D341Med (cell line): ENCODE measurements around the gene ZDHHC18.
"Not testable (repeated sequence)": the region's sequence is repeated elsewhere in the genome, so short reads cannot be mapped to it uniquely, and the experiment has no call there.

Source experiments
- DNase-seq: peaks from one replicate; pipeline ENCODE4 v3.0.0; 2012; ENCODE audit warnings: low spot score

ZDHHC18 gene

DNA sequence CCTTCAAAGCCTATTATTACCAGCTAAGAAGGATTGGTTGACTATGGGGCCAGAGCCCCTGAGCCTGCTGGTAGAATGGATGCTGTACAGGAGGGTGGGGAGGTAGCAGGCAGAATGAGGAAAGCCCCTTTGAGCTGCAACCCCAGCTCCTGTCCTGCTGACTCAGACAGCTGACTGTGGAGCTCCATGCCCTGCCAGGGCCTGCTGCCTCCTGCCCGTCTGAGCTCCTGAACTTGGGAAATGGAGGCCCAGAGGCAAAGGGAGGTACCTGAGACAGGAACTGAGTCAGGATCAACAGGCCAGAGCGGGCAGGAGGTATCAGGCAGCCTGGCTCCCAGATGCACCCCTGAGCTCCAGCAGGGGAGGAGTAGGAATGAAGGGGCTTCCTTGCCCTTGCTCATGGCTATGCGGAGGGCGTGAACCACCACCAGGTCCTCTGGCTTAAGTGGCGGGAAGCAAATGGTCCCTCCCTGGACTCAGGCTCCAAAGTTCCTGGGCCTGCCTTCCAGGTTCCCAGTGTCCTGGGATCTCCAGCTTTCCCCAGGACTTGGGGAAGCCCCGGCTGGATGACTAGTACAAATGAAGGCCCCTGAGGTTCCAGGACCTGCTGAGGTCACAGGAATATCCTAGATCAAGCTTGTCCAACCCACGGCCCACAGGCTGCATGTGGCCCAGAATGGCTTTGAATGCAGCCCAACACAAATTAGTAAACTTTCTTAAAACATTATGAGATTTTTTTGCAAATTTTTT is 32.6 kb downstream of the ZDHHC18 start:
- DNase-seq = no peak

DNA sequence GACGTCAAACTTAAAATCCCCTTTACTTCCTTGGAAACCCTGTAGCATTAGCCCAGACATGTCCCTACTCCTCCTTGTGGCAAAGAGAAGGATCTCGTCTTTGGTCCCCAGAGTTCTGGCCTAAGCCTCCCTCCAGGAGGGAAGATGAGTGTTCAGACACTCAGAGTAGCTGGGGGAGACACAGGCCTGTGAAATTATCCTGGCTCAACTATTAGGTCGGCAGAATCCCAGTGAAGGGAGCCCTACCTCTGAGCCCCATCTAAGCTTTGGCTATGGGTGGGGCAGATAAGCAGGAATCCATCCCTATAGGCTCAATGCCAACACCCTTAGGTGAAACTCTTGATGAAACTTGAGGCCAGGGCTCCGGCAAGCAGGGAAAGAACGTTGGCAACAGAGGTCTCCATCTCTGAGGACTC is 34.8 kb downstream of the ZDHHC18 start:
- DNase-seq = no peak

DNA sequence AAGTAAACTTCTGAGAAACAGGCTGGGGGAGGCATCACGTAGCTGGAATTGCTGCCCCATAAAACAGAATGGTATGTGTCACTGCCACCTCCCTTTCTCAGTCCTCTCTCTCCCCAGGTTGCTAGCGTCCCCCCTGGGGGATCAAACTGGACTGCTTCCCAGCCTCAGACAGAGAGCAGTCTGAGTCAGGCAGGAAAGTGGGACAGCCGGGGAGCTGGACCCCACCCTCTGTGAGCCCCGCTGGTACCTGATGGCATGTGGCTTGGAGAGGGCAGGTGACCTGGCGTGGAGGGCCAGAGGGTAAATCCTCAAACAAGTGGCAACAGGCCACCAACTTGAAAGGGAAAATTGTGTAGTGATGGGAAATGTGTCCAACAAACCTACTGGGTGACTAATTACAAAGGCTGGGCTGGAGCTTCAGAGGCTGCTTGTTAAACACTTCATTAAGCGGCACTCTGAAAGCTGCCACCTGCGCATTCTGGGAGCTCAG is 35.4 kb downstream of the ZDHHC18 start:
- no peak for DNase-seq

DNA sequence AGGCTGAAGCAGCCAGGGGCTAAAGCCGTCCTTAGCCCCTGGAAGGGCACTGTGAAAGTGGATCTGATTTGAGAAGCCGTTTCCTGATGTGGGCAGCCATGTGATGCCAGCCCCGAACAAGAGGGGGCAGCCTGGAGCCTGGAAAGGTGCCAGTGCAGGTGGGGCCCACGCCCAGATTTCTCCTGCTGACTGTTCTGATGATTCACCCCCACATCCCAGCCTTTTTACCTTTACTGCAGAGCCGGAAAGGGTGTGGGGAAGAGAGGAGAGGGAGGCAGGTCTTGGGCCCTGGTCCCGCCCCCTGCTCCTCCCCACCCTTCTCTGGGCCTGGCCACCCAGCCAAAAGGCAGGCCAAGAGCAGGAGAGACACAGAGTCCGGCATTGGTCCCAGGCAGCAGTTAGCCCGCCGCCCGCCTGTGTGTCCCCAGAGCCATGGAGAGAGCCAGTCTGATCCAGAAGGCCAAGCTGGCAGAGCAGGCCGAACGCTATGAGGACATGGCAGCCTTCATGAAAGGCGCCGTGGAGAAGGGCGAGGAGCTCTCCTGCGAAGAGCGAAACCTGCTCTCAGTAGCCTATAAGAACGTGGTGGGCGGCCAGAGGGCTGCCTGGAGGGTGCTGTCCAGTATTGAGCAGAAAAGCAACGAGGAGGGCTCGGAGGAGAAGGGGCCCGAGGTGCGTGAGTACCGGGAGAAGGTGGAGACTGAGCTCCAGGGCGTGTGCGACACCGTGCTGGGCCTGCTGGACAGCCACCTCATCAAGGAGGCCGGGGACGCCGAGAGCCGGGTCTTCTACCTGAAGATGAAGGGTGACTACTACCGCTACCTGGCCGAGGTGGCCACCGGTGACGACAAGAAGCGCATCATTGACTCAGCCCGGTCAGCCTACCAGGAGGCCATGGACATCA is 36.5 kb downstream of the ZDHHC18 start, which contains the start of gene SFN:
SFN (plus strand) TSS at position 369 of the 904 bp plus-strand sequence; CDS start at position 433, 64 bp downstream.
- DNase-seq = no peak

DNA sequence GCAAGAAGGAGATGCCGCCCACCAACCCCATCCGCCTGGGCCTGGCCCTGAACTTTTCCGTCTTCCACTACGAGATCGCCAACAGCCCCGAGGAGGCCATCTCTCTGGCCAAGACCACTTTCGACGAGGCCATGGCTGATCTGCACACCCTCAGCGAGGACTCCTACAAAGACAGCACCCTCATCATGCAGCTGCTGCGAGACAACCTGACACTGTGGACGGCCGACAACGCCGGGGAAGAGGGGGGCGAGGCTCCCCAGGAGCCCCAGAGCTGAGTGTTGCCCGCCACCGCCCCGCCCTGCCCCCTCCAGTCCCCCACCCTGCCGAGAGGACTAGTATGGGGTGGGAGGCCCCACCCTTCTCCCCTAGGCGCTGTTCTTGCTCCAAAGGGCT is 37.2 kb downstream of the ZDHHC18 start:
- no peak for DNase-seq

DNA sequence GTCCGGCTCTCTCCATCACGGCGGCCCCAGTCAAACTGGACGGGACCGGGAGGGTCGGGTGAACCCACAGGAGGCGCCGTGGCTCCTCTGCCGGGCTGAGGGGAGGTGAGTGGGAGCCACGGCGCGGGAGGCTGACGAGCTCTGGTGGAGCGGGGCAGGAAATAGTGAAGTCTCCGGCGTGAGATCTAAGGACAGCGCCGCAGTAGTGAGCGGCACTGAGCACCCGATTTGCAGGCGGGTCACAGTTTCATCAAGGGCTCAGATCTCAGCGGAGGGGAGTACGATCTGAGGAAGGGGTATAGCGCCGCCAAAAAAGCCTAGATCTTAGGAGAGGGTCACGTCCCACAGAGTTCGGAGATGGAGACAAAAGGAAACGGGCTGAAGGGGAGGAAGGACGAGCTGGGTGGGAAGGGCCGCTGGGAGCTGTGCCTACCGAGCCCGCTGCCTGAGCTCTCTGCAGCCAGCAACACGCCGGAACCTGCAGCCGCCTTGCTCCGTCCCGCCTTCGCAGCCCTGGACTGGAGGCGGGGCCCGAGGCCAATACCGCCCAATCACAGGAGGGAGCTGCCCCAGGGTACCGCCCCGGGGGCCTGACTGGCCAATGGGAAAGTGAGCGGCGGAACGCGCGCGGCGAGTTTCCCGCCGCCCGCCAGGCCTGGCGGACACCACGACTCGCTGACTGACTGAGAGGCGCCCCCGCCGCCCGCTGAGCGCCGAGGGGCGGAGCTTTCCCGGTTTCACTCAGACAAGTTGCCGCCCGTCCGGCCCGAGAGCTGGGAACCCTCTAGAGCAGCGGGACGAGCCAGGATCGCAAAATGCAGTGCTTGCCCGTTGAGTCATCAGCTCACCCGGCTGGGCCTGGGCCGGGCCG is 38.4 kb downstream of the ZDHHC18 start:
- DNase-seq = peak; percentile 98

DNA sequence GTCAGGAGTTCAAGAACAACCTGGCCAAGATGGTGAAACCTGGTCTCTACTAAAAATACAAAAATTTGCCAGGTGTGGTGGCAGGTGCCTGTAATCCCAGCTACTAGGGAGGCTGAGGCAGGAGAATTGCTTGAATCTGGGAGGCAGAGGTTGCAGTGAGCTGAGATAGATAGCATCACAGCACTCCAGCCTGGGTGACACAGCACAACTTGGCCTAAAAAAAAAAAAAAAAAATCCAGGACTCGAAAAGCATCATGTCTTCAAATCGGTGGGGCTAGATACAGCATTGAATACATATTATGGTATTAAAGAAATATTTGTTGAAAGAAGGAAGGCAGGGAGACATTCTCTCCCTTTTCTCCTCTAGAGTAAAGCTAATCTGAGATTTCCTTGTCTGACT is 46.6 kb downstream of the ZDHHC18 start:
- not testable (repeated sequence) for DNase-seq

DNA sequence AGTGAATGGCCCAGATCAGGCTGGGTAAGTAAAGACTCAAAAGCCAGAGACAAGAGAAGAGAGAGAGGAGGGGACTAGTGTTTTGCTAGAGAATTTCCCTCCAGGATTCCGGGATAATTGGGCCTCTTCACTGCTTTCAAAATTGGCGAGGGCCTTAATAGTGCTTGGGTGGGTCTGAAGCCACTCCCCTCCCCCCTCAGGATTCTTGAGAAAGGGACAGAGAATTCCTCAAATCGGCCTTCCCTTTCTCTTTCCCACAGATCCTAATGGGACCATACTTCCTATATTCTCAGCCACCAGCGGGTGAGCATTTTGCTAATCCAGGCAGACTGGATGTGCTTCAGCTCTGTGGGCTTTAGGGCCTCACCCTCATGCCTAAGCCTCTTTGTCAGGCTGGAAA is 48.4 kb downstream of the ZDHHC18 start:
- DNase-seq = no peak

DNA sequence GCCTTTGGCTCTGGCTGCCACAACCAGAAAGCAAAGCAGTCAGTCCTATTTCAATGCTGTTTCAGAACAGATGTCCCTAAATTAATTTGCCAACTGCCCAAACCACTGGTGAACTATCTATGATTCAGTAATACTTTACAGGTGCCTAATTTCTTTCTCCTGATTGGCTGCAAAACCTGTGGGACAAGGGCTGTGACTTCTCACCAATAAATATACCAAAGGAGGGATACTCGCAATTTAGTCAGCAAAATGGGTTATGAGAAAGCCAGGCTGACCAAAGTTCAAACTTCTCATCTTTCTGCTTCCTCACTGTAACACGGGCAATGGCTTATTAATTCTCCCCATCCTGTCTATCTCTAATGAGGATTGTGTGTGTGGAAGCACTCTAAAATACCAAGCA is 50.8 kb downstream of the ZDHHC18 start:
- no peak for DNase-seq

DNA sequence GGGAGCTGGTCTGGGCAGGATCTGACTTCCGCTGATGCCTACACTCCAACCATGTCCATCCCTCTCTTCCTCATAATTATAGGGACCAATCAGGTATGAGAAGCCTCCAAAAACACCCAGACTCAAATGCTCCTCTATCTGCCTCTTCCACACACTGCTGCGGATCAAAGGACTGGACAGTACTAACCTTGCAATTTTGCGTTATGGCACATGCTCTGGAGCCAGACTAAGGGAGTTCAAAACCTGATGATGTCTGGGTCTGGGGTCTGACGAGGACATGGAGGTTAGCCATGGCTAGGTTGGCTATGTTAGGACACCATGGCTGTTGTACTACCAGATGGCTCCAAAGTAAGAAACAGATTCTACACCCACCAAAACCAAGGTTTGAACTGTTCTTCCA is 53.3 kb downstream of the ZDHHC18 start:
- DNase-seq = no peak

DNA sequence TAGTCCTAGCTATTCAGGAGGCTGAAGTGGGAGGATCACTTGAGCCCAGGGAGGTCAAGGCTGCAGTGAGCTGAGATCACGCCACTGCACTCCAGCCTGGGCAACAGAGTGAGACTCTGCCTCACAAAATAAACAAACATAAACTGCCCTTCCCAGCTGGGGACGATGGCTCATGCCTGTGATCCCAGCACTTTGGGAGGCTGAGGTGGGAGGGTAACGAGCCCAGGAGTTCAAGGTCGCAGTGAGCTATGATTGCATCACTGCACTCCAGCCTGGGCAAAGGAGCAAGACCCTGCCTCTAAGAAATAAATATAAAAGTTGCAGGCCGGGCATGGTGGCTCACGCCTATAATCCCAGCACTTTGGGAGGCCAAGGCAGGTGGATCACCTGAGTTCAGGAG is 55.1 kb downstream of the ZDHHC18 start:
- DNase-seq = not testable (repeated sequence)

DNA sequence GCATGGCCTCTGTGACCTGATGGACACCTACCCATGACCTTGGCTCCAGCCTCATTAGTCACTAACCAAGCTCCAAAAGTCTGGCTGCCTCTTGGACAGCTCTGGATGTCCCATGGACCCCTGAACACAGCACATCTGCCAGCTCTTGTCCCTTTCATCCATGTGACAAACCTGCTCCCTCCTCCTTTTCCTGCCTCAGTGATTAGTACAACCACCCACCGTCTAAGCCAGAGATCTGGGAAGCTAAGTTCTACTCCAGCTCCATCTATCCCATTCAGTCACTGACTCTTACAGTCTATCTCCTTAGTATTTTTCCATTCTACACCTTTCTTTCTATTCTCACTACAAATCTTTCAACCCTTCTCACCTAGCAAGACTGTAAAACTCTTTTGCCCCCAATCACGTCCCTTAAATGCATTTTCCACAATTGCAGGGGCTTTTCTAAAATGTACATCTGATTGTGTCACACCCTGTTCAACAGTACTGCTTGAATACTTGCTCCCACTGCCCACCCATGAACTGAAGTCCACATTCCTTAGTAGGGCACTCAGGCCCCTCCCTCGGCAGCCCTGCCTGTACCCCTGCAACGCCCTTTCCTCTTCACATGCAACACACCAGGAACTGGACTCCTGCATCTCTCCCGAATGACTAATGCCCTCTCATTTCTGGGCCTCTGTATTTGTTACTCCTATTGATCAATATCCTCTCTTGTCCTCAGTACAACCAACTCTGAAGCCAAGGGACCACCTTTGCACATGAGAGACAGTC is 56.4 kb downstream of the ZDHHC18 start:
- DNase-seq = no peak

DNA sequence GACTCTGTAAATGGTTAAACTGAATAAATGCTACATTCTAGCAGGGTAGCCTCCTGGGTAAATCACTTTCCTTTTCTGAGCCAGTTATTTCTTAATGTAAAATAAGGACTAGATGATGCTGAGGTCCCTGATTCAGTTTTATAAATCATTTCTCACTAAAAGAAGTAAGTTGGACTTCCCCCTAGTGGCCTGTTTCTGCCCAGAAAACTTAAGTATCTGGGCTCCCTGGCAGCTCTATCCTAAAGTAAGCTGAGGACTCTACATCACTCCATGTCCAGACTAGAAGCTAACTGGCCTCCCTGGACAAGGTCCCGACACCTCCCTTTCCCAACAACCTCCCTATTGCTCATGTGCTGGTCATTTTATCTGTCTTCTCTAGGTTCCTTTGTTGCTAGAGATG is 60.6 kb downstream of the ZDHHC18 start:
- no peak for DNase-seq

DNA sequence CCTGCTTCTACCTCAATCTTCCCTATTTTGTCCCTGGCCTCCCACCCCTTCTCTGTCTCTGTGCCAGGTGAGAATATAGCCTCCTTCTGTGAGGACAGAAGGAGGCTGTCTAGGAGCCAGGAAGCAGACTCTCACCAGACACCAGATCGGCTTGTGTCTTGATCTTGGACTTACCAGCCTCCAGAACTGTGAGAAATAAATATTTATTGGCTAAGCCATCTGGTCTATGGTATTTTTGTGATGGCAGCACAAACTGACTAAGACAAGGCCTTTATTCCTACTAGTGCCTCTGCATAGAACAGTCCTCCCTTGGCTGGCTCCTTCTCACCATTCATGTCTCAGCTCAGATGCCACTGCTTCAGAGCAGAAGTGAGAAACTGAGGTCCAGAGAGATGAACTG is 61.7 kb downstream of the ZDHHC18 start:
- DNase-seq = no peak

DNA sequence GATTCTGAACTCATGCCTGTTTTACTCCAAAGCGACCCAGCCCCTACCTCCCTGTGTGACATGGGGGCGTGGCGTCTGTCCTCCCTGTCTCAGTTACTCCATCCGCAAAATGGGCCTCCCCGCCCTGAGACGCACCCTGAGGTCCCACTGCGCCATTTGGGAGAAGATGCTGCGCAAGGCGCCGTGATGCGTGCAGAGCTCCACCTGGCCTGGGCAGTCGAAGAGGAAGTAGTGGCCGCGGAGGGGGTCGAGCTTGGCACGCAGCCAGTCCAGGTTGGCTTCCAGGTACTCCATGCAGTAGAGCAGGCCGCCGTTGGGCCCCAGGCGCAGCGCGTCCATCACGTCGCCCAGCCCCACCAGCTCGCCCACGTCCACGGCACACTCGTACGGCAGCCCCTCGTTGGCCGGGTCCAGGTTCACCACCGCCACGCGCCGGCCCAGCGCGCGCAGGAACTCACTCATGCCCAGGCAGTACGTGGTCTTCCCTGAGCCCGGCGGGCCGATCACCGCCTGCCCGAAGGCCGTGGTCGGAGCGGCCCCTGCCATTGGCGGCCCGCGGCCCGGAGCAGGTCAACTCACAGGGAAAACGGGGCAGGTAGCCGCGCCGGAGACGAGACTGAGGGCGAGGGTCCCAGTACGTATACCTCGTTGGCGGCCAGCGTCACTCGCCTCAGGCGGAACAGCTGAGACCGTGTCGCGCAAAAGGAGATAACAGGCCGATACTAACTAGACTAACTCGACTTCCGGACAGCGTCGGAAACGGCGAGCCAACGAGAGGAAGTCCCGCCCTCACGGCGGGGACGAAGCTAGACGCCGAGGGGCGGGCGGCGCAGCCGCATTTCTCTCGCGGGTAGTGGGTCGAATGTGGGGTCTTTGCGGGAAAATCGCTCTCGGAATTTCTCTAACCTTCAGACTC is 63.3 kb downstream of the ZDHHC18 start, which contains the start of gene GPN2:
GPN2 (minus strand) TSS at position 733 of the 916 bp plus-strand sequence; CDS start at position 546, 187 bp downstream.
- peak; percentile 91 for DNase-seq

DNA sequence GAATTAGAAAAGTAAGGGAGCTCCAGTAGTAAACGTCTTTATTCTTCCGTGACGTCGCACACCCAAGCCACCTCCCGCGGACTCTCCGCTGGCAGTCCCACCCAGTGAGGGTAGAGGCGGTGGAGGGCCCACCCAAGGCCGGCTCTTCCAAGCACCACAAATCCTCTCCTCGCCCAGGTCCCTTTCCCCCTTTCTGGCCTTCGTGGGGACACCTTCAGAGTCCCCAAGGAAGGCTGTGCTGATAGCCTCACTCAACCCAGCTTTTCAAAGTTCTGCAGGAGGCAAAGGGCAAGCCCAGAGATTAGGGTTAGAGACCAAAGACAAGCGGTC is 63.9 kb downstream of the ZDHHC18 start:
- DNase-seq = no peak

DNA sequence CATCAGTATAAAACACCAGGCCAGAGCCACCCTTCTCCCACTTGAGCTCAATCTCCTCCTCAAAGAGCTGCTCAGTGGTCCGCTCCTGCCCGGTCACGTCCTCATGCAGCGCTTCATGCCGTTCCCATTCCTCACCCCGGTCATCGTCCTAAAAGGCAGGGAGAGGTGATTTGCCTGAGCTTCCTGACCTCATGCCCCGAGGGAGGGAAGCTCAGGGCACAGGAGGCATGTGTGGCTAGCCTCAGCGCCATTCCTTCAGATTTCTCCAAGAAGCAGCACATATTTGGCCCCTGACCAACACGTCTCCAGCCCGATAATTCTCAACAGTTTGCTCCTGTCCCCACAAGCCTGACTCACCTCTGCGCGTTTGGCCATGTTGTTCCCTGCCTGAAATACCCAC is 67.8 kb downstream of the ZDHHC18 start:
- DNase-seq = no peak

DNA sequence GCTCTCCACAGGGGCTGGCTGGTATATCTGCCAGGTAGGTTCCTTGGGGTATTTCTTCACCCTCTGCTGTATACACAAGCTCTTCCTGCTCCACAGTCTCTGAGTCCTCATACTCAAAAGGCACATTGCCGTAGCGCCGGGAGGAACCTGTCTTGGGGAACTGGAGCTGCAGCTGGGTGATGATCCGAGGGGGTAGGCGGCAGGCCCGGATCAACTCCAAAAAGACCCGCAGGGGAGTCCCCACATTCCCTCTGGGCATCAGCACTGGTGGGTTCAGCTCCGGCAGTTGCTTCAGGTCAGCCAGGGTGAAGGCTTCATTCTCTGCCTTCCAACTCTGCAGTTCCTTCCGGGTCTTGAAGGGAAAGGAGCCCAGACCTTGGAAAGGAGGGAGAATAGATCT is 70.9 kb downstream of the ZDHHC18 start:
- DNase-seq = no peak

DNA sequence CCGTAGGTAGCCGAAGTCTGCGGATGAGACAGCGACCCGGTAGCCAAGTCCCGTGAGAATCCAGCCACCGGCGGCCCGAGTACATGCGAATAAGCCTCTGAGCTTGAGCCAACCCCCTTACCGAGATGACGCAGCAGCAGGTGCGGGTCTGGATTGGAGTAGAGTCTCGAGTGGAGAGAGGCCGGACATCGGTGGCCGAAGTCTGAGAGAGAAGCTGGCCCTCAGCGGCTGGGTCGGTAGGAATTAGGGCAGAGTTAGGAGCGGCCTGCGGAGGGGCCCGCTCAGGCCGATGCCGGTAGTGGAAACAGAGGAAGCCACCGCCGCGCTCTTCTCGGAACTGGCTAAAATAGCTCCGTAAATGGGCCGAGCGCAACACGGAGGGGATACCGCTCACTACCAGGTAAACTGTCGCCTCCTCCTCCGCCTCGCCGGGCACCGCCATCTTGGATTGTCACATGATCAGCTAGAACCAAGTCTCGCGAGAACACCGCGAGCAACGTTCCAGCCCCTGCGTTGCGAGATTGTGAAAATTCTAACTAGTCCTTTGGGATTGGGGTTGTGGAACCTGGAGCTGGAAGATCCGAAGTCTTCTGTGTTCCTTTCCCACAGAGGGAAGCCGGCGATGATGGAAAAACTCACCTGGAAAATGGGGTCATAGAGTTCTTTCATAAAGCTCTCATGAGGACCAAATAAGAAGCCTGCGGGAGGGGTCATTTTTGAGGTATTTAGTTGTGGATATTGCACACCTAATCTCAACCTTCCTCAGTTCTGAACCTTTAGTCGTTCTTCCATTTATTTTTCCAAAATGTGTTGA is 73.7 kb downstream of the ZDHHC18 start, which contains the start of gene GPATCH3:
GPATCH3 (minus strand) TSS at position 467 of the 814 bp plus-strand sequence; CDS start at position 442, 25 bp downstream.
- DNase-seq = peak; percentile 91
